Stimulated activated CD8-positive, alpha-beta memory T cell treated with anti-CD3 and anti-CD28 coated beads, Interleukin-2, amount 100 ng/mL, for 48 hours (primary cell): ENCODE results near the gene CDKN2C.
"Not testable (repeated sequence)": the region's sequence is repeated elsewhere in the genome, so short reads cannot be mapped to it uniquely, and the experiment has no call there.

Experiments
- DNase-seq, 2 donors: peaks; one replicate each; pipeline ENCODE4 v3.0.0-alpha.2; 2020; ENCODE audit warnings: low read depth in 2 of 2

CDKN2C gene

GRCh38 chr1:50979937-50980336 lies 9.9 kb downstream of the CDKN2C start:
- no peak for DNase-seq

- no peak for DNase-seq
Measured at GRCh38 chr1:50980505-50980904, 10.5 kb downstream of the CDKN2C start.

DNA sequence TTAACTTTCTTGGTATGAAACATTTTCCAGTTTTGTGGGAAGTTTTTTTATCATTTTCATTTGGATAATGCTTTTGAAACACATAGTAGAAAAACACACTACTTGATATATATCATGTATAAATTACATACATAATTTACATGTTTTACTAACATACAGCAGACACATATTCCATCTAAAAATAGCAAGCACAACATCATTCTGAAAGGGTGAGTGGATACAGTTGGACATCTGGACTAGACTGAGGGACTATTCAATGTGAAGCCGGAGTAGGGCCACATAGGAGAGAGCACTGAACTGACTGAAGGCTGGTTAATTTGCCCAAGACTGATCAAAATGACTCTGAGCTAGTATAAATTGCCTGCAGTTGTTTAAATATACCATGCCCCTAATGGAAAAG lies 11.7 kb downstream of the CDKN2C start:
- no peak for DNase-seq

DNA sequence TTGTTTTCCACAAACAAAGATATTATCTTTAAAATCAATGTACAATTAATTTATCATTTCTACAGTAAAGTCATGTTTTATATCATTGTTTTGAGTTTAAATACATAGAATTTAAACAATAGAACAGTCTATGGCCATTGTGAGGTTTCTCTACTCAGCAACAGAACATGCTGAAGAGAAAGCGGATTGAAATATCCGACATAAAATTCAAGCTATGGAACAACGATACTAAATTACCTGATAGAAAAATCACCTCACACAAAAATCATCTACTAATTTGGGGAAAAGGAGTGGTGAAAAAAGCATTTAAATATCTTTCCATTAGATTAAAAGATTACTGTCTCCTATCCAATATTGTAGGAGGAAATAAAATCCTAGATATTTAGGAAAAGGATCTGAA lies 12.6 kb downstream of the CDKN2C start:
- DNase-seq = no peak

DNA sequence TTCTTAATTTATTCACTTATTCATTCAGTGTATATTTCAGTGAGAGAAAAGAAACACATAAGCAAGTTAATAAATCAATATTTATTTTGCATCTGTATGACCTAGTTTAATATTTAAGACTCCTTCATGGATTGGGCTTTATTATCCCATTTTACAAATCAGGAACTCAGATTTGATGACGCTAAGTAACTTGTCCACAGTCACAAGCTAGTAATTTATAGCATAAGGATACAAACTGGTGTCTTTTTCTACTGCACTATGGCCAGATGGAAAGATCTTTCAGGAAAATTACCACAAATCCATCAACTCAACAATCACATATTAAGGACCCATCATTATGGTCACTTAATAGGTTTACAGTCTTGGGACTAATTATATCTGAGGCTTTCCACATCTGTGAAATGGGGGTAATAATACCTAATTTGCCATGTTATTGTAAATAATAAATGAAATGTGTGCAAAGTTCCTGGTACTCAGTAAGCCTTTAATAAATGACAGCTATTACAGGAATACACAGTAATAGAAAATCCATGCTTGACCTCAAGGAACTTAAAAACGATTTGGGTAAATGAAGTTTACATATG lies 13.3 kb downstream of the CDKN2C start:
- no peak for DNase-seq

DNA sequence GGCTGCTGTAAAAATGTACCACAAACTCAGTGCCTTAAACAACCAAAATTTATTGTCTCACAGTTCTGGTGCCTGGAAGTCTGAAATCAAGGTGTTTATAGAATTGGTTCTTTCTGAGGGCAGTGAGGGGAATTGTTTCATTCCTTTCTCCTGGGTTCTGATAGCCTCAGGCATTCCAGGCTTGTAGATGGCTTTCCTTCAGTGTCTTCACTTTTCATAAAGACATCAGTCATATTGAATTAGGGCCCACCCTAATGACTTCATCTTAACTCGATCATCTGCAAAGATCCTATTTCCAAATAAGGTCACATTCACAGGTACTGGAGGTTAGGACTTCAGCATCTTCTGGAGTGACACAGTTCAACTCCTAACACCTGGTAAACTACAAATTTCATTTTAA lies 15.0 kb downstream of the CDKN2C start:
- DNase-seq = no peak

GRCh38 chr1:50986653-50987052 lies 16.6 kb downstream of the CDKN2C start:
- DNase-seq = no peak

GRCh38 chr1:50989694-50990093 lies 19.6 kb downstream of the CDKN2C start:
- DNase-seq = no peak

DNA sequence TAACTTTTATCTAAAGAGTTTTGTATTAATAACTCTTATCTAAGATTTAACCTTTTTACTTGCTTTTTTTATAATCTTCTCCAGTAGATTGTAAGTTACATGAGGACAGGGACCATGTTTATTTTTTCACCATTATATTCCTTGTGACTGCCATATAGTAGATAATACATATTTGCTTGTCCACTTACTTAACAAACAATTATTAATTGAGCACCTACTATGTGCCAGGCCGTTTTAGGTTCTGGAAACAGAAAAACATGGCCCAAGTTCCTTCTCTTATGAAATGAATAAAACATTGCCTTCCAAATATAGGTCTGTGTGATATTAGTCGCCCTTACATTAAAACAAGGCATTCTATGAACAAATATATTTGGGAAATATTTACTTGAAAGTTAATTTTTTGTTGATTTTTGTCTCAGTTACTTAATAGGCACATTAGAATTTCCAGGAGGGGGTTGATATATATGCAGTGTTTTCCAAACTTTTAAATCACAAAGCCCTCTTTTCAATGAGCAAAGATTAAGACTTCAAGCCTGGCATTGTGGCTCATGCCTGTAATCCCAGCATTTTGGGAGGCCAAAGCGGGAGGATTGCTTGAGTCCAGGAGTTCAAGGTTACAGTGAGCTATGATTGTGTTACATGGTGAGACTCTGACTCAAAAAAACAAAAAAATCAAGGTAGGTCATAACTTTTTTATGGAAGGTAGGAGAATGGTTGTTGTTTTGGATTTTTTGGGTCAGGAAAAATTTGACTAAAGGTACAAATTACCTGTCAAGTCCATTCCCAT lies 22.7 kb downstream of the CDKN2C start:
- DNase-seq = no peak

DNA sequence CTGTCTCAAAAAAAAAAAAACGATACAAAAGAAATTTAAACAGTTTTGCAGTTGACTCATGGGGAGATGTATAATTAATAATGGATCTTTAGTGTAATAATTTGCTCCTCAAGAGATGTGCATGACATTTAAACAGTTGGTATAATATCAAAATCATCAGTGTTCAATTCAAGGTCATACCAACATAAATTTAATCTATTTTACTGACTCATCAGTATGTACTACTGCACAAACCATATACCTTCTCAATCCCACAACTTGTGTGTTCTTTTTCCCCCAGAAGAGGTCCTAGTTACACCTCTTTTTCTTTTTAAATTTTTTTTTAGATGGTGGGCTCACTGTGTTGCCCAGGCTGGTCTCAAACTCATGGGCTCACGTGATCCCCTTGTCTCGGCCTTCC lies 23.6 kb downstream of the CDKN2C start:
- DNase-seq = no peak

- DNase-seq = no peak
Measured at GRCh38 chr1:50994997-50995396, 25.0 kb downstream of the CDKN2C start.

DNA sequence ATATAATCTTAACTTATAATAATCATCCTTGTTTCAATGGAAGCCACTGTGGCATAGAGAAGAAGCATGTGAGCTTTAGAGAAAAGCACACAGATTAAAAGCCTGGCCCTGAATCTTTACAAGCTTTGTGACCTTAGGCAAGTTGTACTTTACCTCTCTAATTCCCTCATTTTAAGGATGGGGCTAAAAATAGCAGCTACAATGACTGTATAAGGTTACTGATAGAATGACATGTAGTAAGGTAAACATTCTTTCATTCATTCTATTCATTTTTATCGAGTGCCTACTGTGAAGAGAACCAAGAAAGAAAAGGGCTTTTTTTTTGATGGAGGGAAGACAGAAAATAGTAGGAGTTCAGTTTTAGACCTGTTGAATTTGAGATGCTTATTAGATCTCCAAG lies 25.6 kb downstream of the CDKN2C start:
- no peak for DNase-seq

GRCh38 chr1:50996083-50996482 lies 26.0 kb downstream of the CDKN2C start:
- no peak for DNase-seq

GRCh38 chr1:50999375-50999774 lies 29.3 kb downstream of the CDKN2C start:
- not testable (repeated sequence) for DNase-seq

DNA sequence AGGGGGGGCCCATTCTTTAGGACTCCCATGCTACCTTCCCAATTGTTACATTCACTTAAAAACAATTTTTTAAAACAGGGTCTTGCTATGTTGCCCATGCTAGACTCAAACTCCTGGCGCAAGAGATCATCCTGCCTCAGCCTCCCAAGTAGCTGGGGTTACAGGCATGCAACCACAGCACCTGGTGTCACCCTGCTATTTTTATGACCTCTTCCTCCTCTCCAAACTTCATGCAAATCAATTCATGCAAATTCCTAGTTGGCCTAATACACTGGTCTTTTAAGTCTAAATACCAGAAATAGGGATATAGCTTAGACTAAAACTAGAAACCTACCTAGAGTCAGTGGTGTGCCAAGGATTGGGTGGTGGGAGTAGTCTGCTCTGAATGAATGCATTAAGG lies 30.1 kb downstream of the CDKN2C start:
- DNase-seq = no peak

DNA sequence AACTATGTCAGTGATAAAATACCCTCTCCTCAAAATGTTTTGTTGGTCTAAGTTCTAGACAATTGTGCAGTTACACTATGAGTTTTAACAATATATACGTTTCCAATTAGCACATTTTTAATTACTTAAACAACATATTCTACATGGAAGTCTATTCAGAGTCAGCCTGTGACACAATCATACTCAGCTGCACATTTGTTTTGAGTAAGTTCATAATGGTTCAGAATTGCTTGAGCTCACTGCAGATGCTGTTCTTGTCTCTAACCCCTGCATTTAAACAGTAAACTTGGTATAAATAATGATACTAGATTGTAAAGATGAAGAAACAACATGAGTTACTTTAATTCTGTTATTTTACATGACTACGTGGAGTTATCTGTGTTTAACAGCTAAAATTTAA lies 30.6 kb downstream of the CDKN2C start:
- no peak for DNase-seq

GRCh38 chr1:51002516-51002915 lies 32.5 kb downstream of the CDKN2C start:
- no peak for DNase-seq

- not testable (repeated sequence) for DNase-seq
Measured at GRCh38 chr1:51005549-51005948, 35.5 kb downstream of the CDKN2C start.

DNA sequence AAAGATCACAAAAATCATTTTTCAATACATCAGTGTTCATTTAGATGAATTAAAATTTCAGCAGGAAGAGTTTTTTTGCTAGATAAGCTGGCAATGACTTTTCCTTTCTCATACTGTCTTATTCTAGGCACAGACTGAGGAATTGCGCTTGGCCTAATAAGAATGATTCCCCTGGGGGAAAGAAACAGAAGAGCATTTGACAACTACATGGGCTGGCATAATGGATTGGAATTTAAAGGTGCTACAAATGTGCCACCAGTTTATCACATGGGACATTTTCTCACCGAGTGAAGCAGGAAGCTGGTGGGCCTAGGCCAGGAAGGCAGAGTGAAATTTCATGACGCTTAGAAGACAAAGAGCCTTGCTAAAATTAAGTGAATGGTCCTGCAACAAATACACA lies 39.3 kb downstream of the CDKN2C start:
- no peak for DNase-seq

- no peak for DNase-seq
Measured at GRCh38 chr1:51014878-51015277, 44.8 kb downstream of the CDKN2C start.

- no peak for DNase-seq
Measured at GRCh38 chr1:51019811-51020210, 49.8 kb downstream of the CDKN2C start.
